Measurements from ENCODE around the gene AOAH. TPM values are rescaled to one million over a fixed set of nuclear protein-coding genes. Genes with fewer than 3 reads are reported as not detected.
"Not testable (repeated sequence)": the region's sequence is repeated elsewhere in the genome, so short reads cannot be mapped to it uniquely, and the experiment has no call there.

The AOAH gene
- total RNA-seq, 1 experiment from 2014 or later = not detected

DNA sequence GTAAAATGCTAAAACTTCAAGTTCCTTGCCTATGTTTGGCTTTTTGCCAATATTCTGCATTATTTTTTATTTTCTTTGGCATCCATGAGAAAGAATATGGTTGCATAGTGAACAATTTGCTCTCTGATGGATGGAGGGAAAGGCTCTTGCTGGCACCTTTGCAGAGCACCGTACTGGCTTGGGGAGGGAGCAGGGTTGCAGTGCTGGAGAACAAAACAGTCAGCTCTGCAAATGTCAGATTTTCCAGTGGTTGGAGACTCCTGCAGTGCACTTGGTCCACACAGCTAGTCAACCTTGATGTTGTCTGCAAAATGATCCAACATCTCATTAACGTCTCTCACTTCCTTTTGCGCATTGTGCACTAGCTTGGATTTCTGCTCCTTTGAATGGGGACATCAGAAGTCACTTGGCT lies 233.9 kb downstream of the AOAH start:
- Mint-ChIP-seq H3K27me3 (ENCODE audit: insufficient read depth, unreplicated experiment) (no peaks in the 10 kb centered on the region), H3K4me1 (ENCODE audit: insufficient read depth, unreplicated experiment) (peaks cover 21% of the 10 kb centered on the region), H3K27ac (ENCODE audit: low read depth, unreplicated experiment) (no peak overlapping the region), H3K4me3 (ENCODE audit: unreplicated experiment) (no peak overlapping the region), H3K9me3 (ENCODE audit: unreplicated experiment) (no peaks in the 10 kb centered on the region), H3K36me3 (ENCODE audit: insufficient read depth, unreplicated experiment) (no peaks in the 10 kb centered on the region)
- POLR2A ChIA-PET = interaction anchor here (0.7 to 1.6 kb wide), 6 partner anchors 16 to 710 kb away, joined by 3 to 4 read pairs (median 3); no protein-coding TSS in a partner anchor
- CTCF ChIA-PET = interaction anchor here (0.6 to 8.7 kb wide), 15 partner anchors 9 to 709 kb away, joined by 3 to 157 read pairs (median 4); no protein-coding TSS in a partner anchor
- BruUV-seq (replicated peaks) = no TSS peak
- TF ChIP-seq, protein P1, sequence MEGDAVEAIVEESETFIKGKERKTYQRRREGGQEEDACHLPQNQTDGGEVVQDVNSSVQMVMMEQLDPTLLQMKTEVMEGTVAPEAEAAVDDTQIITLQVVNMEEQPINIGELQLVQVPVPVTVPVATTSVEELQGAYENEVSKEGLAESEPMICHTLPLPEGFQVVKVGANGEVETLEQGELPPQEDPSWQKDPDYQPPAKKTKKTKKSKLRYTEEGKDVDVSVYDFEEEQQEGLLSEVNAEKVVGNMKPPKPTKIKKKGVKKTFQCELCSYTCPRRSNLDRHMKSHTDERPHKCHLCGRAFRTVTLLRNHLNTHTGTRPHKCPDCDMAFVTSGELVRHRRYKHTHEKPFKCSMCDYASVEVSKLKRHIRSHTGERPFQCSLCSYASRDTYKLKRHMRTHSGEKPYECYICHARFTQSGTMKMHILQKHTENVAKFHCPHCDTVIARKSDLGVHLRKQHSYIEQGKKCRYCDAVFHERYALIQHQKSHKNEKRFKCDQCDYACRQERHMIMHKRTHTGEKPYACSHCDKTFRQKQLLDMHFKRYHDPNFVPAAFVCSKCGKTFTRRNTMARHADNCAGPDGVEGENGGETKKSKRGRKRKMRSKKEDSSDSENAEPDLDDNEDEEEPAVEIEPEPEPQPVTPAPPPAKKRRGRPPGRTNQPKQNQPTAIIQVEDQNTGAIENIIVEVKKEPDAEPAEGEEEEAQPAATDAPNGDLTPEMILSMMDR (IDR thresholded peaks at IDR 0.05; ENCODE audit: unreplicated experiment) = no peak
- intact Hi-C loops (cut with micrococcal nuclease) = no loop called here
- peak; percentile 21 for DNase-seq (ENCODE audit: unreplicated experiment)

DNA sequence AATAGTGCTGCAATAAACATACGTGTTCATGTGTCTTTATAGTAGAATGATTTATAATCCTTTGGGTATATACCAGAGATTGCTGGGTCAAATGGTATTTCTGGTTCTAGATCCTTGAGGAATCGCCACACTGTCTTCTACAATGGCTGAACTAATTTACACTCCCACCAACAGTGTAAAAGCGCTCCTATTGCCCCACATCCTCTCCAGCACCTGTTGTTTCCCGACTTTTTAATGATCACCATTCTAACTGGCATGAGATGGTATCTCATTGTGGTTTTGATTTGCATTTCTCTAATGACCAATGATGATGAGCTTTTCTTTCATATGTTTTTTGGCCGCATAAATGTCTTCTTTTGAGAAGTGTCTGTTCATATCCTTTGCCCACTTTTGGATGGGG lies 235.6 kb downstream of the AOAH start:
- H3K27me3 Mint-ChIP-seq (ENCODE audit: insufficient read depth, unreplicated experiment); H3K9me3 Mint-ChIP-seq (ENCODE audit: unreplicated experiment); H3K36me3 Mint-ChIP-seq (ENCODE audit: insufficient read depth, unreplicated experiment); H3K27ac Mint-ChIP-seq (ENCODE audit: low read depth, unreplicated experiment); DNase-seq (ENCODE audit: unreplicated experiment); H3K4me3 Mint-ChIP-seq (ENCODE audit: unreplicated experiment); BruUV-seq (replicated peaks): not testable (repeated sequence)
- peaks cover 16% of the 10 kb centered on the region for H3K4me1 Mint-ChIP-seq (ENCODE audit: insufficient read depth, unreplicated experiment)
- CTCF ChIA-PET = interaction anchor here (0.7 to 8.7 kb wide), 17 partner anchors 9 to 711 kb away, joined by 3 to 157 read pairs (median 6); a partner anchor contains a TSS
- intact Hi-C loops (cut with micrococcal nuclease) = loop anchor here (2.0 kb wide), 1 partner anchor 94 kb away; no protein-coding TSS in a partner anchor
- POLR2A ChIA-PET = interaction anchor here (1.1 kb wide), 1 partner anchor 185 kb away, joined by 3 read pairs; no protein-coding TSS in a partner anchor

DNA sequence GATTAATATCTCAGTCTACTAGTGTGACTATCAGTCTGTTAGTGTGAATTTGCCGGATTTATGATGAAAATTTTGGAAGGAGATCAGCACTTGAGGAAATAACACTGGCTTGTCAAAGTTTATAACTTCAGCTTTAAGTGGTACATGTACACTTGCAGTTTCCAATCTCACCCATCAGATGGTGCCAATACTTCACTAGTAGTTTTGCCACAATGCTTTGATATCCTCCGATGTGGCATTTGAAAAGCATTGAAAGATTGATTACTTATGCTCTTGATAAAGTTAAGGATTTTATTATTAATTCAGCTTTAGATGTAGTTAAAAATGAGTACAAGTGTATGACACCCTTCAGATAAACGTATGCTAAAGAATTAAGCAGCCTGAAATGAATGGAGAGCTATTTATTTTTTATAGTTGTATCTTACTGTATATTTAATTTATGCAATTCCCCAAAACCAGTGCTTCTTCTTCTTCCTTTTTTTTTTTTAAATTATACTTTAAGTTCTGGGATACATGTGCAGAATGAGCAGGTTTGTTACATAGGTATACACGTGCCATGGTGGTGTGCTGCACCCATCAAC lies 236.4 kb downstream of the AOAH start:
- DNase-seq (ENCODE audit: unreplicated experiment) = peak; percentile 74
- ChIA-PET CTCF (interaction anchor here (0.6 to 8.7 kb wide), 48 partner anchors 10 to 1306 kb away, joined by 3 to 157 read pairs (median 4); a partner anchor contains a TSS), POLR2A (interaction anchor here (0.6 to 1.3 kb wide), 5 partner anchors 195 to 714 kb away, joined by 3 to 4 read pairs (median 3); no protein-coding TSS in a partner anchor)
- peaks cover 16% of the 10 kb centered on the region for H3K4me1 Mint-ChIP-seq (ENCODE audit: insufficient read depth, unreplicated experiment)
- BruUV-seq (replicated peaks) = no TSS peak
- no peaks in the 10 kb centered on the region for H3K36me3 Mint-ChIP-seq (ENCODE audit: insufficient read depth, unreplicated experiment)
- TF ChIP-seq, protein P1 (IDR thresholded peaks at IDR 0.05; ENCODE audit: unreplicated experiment) = peak; percentile 93
- H3K27me3 Mint-ChIP-seq (ENCODE audit: insufficient read depth, unreplicated experiment) = no peaks in the 10 kb centered on the region
- intact Hi-C loops (cut with micrococcal nuclease) = loop anchor here (1.0 to 2.0 kb wide), 5 partner anchors 95 to 713 kb away; no protein-coding TSS in a partner anchor
- no peak overlapping the region for H3K4me3 Mint-ChIP-seq (ENCODE audit: unreplicated experiment)
- no peaks in the 10 kb centered on the region for H3K9me3 Mint-ChIP-seq (ENCODE audit: unreplicated experiment)
- H3K27ac Mint-ChIP-seq (ENCODE audit: low read depth, unreplicated experiment) = no peak overlapping the region

DNA sequence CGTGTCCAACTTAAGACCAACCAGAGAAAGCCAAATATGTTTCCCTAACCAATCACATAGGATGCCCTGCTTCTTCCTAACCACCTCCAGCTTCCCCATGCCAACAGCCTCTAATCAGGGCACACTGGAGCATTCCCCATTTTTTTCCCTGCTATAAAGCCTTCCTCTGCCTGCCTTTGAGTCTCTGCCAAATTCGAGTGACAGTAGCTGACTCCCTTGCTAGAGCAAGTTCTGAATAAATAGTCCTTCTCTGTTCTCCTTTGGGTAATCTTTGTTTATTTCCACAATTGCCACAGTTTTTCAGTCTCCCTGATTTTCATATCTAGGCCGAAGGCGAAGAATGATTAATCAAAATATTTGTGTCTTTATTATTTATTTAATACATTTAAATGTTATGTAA lies 238.0 kb downstream of the AOAH start:
- Mint-ChIP-seq H3K36me3 (ENCODE audit: insufficient read depth, unreplicated experiment) (no peaks in the 10 kb centered on the region), H3K4me1 (ENCODE audit: insufficient read depth, unreplicated experiment) (peaks cover 16% of the 10 kb centered on the region), H3K27ac (ENCODE audit: low read depth, unreplicated experiment) (no peak overlapping the region), H3K9me3 (ENCODE audit: unreplicated experiment) (no peaks in the 10 kb centered on the region), H3K27me3 (ENCODE audit: insufficient read depth, unreplicated experiment) (no peaks in the 10 kb centered on the region), H3K4me3 (ENCODE audit: unreplicated experiment) (no peak overlapping the region)
- intact Hi-C loops (cut with micrococcal nuclease) = loop anchor here (2.0 kb wide), 1 partner anchor 480 kb away; no protein-coding TSS in a partner anchor
- ChIA-PET CTCF (interaction anchor here (1.9 to 8.7 kb wide), 5 partner anchors 45 to 714 kb away, joined by 8 to 157 read pairs (median 23); no protein-coding TSS in a partner anchor), POLR2A (interaction anchor here (0.6 kb wide), 1 partner anchor 184 kb away, joined by 3 read pairs; no protein-coding TSS in a partner anchor)
- TF ChIP-seq, protein P1 (IDR thresholded peaks at IDR 0.05; ENCODE audit: unreplicated experiment) = no peak
- no peak for DNase-seq (ENCODE audit: unreplicated experiment)
- no TSS peak for BruUV-seq (replicated peaks)
